ENCODE results near the gene PTGR3.

Gene PTGR3

DNA sequence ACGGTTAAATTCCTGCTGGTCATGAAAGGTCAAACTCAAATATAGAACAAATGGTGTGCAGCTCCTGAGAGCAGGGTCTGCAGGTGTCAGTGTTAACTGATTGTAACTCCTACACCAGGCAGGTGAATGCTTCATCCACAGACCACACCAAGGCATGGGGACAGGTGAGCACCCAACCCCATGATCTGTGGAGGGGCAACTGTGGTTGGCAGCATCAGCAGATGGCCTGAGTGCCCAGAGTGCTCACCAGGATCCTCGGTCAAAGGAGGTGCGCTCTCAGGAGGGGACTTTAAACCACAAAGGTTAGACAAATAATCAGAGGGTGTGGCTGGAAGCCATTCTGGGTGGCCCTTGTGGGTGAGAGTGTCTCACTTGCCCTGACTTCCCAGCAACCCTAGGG, 44.5 kb downstream of the PTGR3 start:
- Histone ChIP-seq H2BK12ac (ENCODE audit: low read length) (no peak overlapping the region), H3K4me3 (ENCODE audit: low read depth, low read length) (no peak overlapping the region), H4K12ac (ENCODE audit: low read depth, low read length) (no peak overlapping the region), H3K9me3 (ENCODE audit: insufficient read depth, low read depth, low read length) (peaks cover 1% of the 10 kb centered on the region), H2BK120ac (ENCODE audit: insufficient read depth, low read length, poor library complexity) (no peak overlapping the region), H3K4ac (ENCODE audit: low read depth, low read length) (no peak overlapping the region), H4K8ac (ENCODE audit: low read depth, low read length) (no peak overlapping the region), H3K79me1 (ENCODE audit: low read length) (no peaks in the 10 kb centered on the region), H3K18ac (ENCODE audit: low read length) (no peak overlapping the region), H3K14ac (ENCODE audit: low read length) (no peak overlapping the region), H3K4me2 (ENCODE audit: low read length) (no peak overlapping the region), H3K9ac (ENCODE audit: low read length) (no peak overlapping the region), H3K23ac (ENCODE audit: low read length) (no peak overlapping the region), H2AFZ (ENCODE audit: insufficient read depth, low read length, poor library complexity) (no peak overlapping the region), H3K79me2 (ENCODE audit: control insufficient read depth, insufficient read depth, low read length, poor library complexity) (no peaks in the 10 kb centered on the region), H3K4me1 (ENCODE audit: control insufficient read depth in 1 of 2, insufficient read depth in 2 of 2, low read length in 2 of 2) (no peaks in the 10 kb centered on the region), H2AK5ac (ENCODE audit: low read length) (no peak overlapping the region), H2BK5ac (ENCODE audit: low read depth, low read length, poor library complexity) (no peak overlapping the region), H3K27me3 (ENCODE audit: insufficient read depth, low read length) (no peaks in the 10 kb centered on the region), H3K36me3 (ENCODE audit: control insufficient read depth in 1 of 2, insufficient read depth in 2 of 2, low read length in 2 of 2) (no peaks in the 10 kb centered on the region), H3K27ac (ENCODE audit: low read depth, low read length) (no peak overlapping the region), H4K91ac (ENCODE audit: low read depth, low read length) (no peak overlapping the region)
- DNase-seq: no peak
- no CpG with 5 or more reads among the region's 3 CpGs for WGBS (ENCODE audit: extremely low coverage, insufficient coverage, insufficient read length)

DNA sequence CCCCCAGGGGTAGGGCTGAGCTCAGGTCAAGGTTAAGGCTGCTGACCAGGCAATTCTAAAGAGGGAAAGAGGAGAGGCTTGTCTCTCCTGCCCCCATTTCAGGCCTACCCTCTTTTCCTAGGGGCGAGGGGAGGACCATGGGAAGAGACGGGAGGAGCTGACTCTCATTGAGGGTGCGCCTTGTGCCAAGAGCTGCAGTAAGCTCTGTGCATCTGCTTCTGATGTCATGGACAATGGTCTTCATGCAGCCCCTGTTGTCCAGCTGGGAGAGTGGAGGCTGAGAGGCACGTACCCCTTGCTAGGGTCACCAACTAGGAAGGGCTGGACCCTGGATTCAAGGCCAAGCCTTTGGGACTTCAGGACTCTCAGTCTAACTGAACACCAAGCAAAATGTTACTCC, 45.2 kb downstream of the PTGR3 start:
- H2BK12ac ChIP-seq (ENCODE audit: low read length): no peak overlapping the region
- no peaks in the 10 kb centered on the region for H3K4me1 ChIP-seq (ENCODE audit: control insufficient read depth in 1 of 2, insufficient read depth in 2 of 2, low read length in 2 of 2)
- no peak overlapping the region for H2BK120ac ChIP-seq (ENCODE audit: insufficient read depth, low read length, poor library complexity)
- H3K18ac ChIP-seq (ENCODE audit: low read length): no peak overlapping the region
- H3K27me3 ChIP-seq (ENCODE audit: insufficient read depth, low read length): no peaks in the 10 kb centered on the region
- no peak overlapping the region for H3K4ac ChIP-seq (ENCODE audit: low read depth, low read length)
- no peak overlapping the region for H2AFZ ChIP-seq (ENCODE audit: insufficient read depth, low read length, poor library complexity)
- no peak for DNase-seq
- H2BK5ac ChIP-seq (ENCODE audit: low read depth, low read length, poor library complexity): no peak overlapping the region
- H4K8ac ChIP-seq (ENCODE audit: low read depth, low read length): no peak overlapping the region
- H3K9me3 ChIP-seq (ENCODE audit: insufficient read depth, low read depth, low read length): peaks cover 1% of the 10 kb centered on the region
- no peak overlapping the region for H3K23ac ChIP-seq (ENCODE audit: low read length)
- H4K91ac ChIP-seq (ENCODE audit: low read depth, low read length): no peak overlapping the region
- no peak overlapping the region for H3K4me2 ChIP-seq (ENCODE audit: low read length)
- H3K14ac ChIP-seq (ENCODE audit: low read length): no peak overlapping the region
- no CpG with 5 or more reads among the region's 4 CpGs for WGBS (ENCODE audit: extremely low coverage, insufficient coverage, insufficient read length)
- H3K9ac ChIP-seq (ENCODE audit: low read length): no peak overlapping the region
- no peak overlapping the region for H4K12ac ChIP-seq (ENCODE audit: low read depth, low read length)
- H3K79me2 ChIP-seq (ENCODE audit: control insufficient read depth, insufficient read depth, low read length, poor library complexity): no peaks in the 10 kb centered on the region
- no peaks in the 10 kb centered on the region for H3K79me1 ChIP-seq (ENCODE audit: low read length)
- H2AK5ac ChIP-seq (ENCODE audit: low read length): no peak overlapping the region
- no peak overlapping the region for H3K27ac ChIP-seq (ENCODE audit: low read depth, low read length)
- H3K4me3 ChIP-seq (ENCODE audit: low read depth, low read length): no peak overlapping the region
- no peaks in the 10 kb centered on the region for H3K36me3 ChIP-seq (ENCODE audit: control insufficient read depth in 1 of 2, insufficient read depth in 2 of 2, low read length in 2 of 2)

DNA sequence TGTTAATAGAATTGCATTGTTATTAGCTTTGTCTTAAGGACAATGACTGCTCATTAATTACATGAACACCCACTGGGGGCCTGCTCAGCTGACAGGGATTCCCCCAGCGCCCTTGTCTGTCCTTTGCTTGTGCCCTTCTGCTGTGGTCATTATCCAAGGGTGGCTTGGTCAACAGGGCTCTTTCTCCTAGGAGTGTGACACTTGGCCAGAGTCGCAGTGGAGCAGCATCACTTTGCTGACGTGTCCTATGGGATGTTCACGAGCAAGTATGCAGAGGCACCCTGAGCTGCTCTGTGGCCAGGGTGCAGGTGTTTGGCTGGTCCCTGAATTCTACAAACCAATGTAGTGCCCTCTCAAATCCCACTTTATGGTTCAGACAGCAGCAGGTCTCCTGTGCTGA, 46.0 kb downstream of the PTGR3 start:
- no peak overlapping the region for H4K8ac ChIP-seq (ENCODE audit: low read depth, low read length)
- H2BK5ac ChIP-seq (ENCODE audit: low read depth, low read length, poor library complexity): no peak overlapping the region
- no peak overlapping the region for H3K4ac ChIP-seq (ENCODE audit: low read depth, low read length)
- no peaks in the 10 kb centered on the region for H3K27me3 ChIP-seq (ENCODE audit: insufficient read depth, low read length)
- H3K4me3 ChIP-seq (ENCODE audit: low read depth, low read length): no peak overlapping the region
- H2BK120ac ChIP-seq (ENCODE audit: insufficient read depth, low read length, poor library complexity): no peak overlapping the region
- H3K14ac ChIP-seq (ENCODE audit: low read length): no peak overlapping the region
- H3K36me3 ChIP-seq (ENCODE audit: control insufficient read depth in 1 of 2, insufficient read depth in 2 of 2, low read length in 2 of 2): no peaks in the 10 kb centered on the region
- no peak overlapping the region for H3K23ac ChIP-seq (ENCODE audit: low read length)
- H3K9ac ChIP-seq (ENCODE audit: low read length): no peak overlapping the region
- peaks cover 1% of the 10 kb centered on the region for H3K9me3 ChIP-seq (ENCODE audit: insufficient read depth, low read depth, low read length)
- DNase-seq: no peak
- no peak overlapping the region for H4K12ac ChIP-seq (ENCODE audit: low read depth, low read length)
- H3K4me1 ChIP-seq (ENCODE audit: control insufficient read depth in 1 of 2, insufficient read depth in 2 of 2, low read length in 2 of 2): no peaks in the 10 kb centered on the region
- no peak overlapping the region for H2AFZ ChIP-seq (ENCODE audit: insufficient read depth, low read length, poor library complexity)
- no peak overlapping the region for H3K18ac ChIP-seq (ENCODE audit: low read length)
- H3K27ac ChIP-seq (ENCODE audit: low read depth, low read length): no peak overlapping the region
- no peak overlapping the region for H2AK5ac ChIP-seq (ENCODE audit: low read length)
- H3K4me2 ChIP-seq (ENCODE audit: low read length): no peak overlapping the region
- no peak overlapping the region for H4K91ac ChIP-seq (ENCODE audit: low read depth, low read length)
- no peaks in the 10 kb centered on the region for H3K79me2 ChIP-seq (ENCODE audit: control insufficient read depth, insufficient read depth, low read length, poor library complexity)
- no CpG with 5 or more reads among the region's 4 CpGs for WGBS (ENCODE audit: extremely low coverage, insufficient coverage, insufficient read length)
- no peak overlapping the region for H2BK12ac ChIP-seq (ENCODE audit: low read length)
- no peaks in the 10 kb centered on the region for H3K79me1 ChIP-seq (ENCODE audit: low read length)

DNA sequence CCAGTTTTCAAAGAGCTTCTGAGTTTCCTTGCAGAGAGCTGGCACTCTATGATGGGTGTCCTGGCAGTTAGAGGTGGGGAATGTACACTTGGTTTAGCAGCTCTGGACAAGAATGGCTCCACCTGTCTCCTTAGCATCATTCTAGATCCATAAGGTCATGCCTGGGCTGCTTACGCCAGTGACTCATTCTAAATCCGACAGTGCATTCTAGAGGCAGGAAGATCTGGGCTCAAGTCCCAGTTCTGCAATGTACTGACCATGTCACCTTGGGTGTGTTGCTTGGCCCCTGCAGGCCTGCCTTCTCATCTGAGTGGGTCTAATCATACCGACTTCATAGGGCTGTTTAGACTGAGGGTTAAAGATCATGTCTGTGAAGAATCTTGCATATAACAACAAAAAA, 46.5 kb downstream of the PTGR3 start:
- H4K91ac ChIP-seq (ENCODE audit: low read depth, low read length): no peak overlapping the region
- H4K8ac ChIP-seq (ENCODE audit: low read depth, low read length): no peak overlapping the region
- no peak overlapping the region for H2BK5ac ChIP-seq (ENCODE audit: low read depth, low read length, poor library complexity)
- no peak overlapping the region for H3K4me3 ChIP-seq (ENCODE audit: low read depth, low read length)
- H3K14ac ChIP-seq (ENCODE audit: low read length): no peak overlapping the region
- H3K4me1 ChIP-seq (ENCODE audit: control insufficient read depth in 1 of 2, insufficient read depth in 2 of 2, low read length in 2 of 2): no peaks in the 10 kb centered on the region
- no peak overlapping the region for H3K4me2 ChIP-seq (ENCODE audit: low read length)
- H3K79me1 ChIP-seq (ENCODE audit: low read length): no peaks in the 10 kb centered on the region
- no peaks in the 10 kb centered on the region for H3K36me3 ChIP-seq (ENCODE audit: control insufficient read depth in 1 of 2, insufficient read depth in 2 of 2, low read length in 2 of 2)
- no peaks in the 10 kb centered on the region for H3K79me2 ChIP-seq (ENCODE audit: control insufficient read depth, insufficient read depth, low read length, poor library complexity)
- H3K4ac ChIP-seq (ENCODE audit: low read depth, low read length): no peak overlapping the region
- no peak overlapping the region for H4K12ac ChIP-seq (ENCODE audit: low read depth, low read length)
- H2AK5ac ChIP-seq (ENCODE audit: low read length): no peak overlapping the region
- peaks cover 1% of the 10 kb centered on the region for H3K9me3 ChIP-seq (ENCODE audit: insufficient read depth, low read depth, low read length)
- no peak overlapping the region for H3K18ac ChIP-seq (ENCODE audit: low read length)
- H2BK12ac ChIP-seq (ENCODE audit: low read length): no peak overlapping the region
- H3K9ac ChIP-seq (ENCODE audit: low read length): no peak overlapping the region
- H3K27me3 ChIP-seq (ENCODE audit: insufficient read depth, low read length): no peaks in the 10 kb centered on the region
- no peak overlapping the region for H3K23ac ChIP-seq (ENCODE audit: low read length)
- no CpG with 5 or more reads among the region's 3 CpGs for whole genome bisulfite sequencing (ENCODE audit: extremely low coverage, insufficient coverage, insufficient read length)
- DNase-seq: peak in 1 of 2 donors; percentile 29
- H2AFZ ChIP-seq (ENCODE audit: insufficient read depth, low read length, poor library complexity): no peak overlapping the region
- H3K27ac ChIP-seq (ENCODE audit: low read depth, low read length): no peak overlapping the region
- H2BK120ac ChIP-seq (ENCODE audit: insufficient read depth, low read length, poor library complexity): no peak overlapping the region

Measured in trophoblast cell (in vitro differentiated cells and primary cell).